Thyroid gland (tissue), 4 donors: ENCODE results near the gene CCDC7.

Source experiments
- CTCF ChIP-seq, 6 experiments: fragments of 200-600 bp in 3 of 6; fragments of 450-650 bp in 3 of 6; sonication (generic) in 3 of 6; IDR thresholded peaks; one replicate each; pipeline ENCODE4 v1.5.1; 2016 to 2019; ENCODE audit warnings: antibody characterized with exemption in 6 of 6, mild to moderate bottlenecking in 2 of 6, inconsistent platforms in 1 of 6, moderate library complexity in 1 of 6
- POLR2A ChIP-seq, 2 donors: fragments of 450-650 bp; IDR thresholded peaks; one replicate each; pipeline ENCODE4 v1.6.1; 2017; ENCODE audit warnings: antibody characterized with exemption in 2 of 2, mild to moderate bottlenecking in 2 of 2, moderate library complexity in 1 of 2

- TF ChIP-seq CTCF (IDR thresholded peaks at IDR 0.05) (no peak), POLR2A (IDR thresholded peaks at IDR 0.05) (no peak)
Measured at GRCh38 chr10:32413513-32413912, 32.4 kb upstream of the CCDC7 start.
